Caco-2 (cell line): Measurements from ENCODE around the gene ACAA2. TPM values are rescaled to one million over a fixed set of nuclear protein-coding genes. Genes with fewer than 3 reads are reported as not detected.

Experiments used
- BruUV-seq: library from RNA; stranded (reverse); fragments of 400-500 nt; replicated peaks from 2 replicates; lab custom pipeline; 2021; lab: Mats Ljungman, UMichigan
- CTCF ChIA-PET: fragments of 300-600 bp; sonication (Branson Sonifier 250); formaldehyde crosslinking; loops from one replicate; lab custom pipeline; 2022; ENCODE audit warnings: antibody characterized with exemption; lab: Charles Lee
- POLR2A ChIA-PET: fragments of 300-600 bp; sonication (Branson Sonifier 250); formaldehyde crosslinking; loops from one replicate; lab custom pipeline; 2022; ENCODE audit warnings: antibody characterized with exemption; lab: Charles Lee
- DNase-seq, 2 experiments: peaks; one replicate each; pipeline versions ENCODE4 v3.0.0 to v3.0.0-alpha.2; 2020 to 2022
- H3K27me3 ChIP-seq: replicated peaks from 2 replicates; pipeline ENCODE4 v1.6.0; 2011; ENCODE audit warnings: low read length; ENCODE audit not compliant: control insufficient read depth, insufficient read depth
- H3K36me3 ChIP-seq: 2 replicates; pipeline ENCODE4 v1.5.1; 2011; ENCODE audit warnings: low read length; ENCODE audit not compliant: control insufficient read depth, insufficient read depth
- H3K4me1 ChIP-seq: fragments of 250-450 bp; sonication (Bioruptor Pico); 2 replicates; pipeline ENCODE4 v1.5.1; 2020; ENCODE audit warnings: mild to moderate bottlenecking
- H3K4me3 ChIP-seq: 2 replicates; pipeline ENCODE4 v1.5.1; 2011; ENCODE audit warnings: low read depth, mild to moderate bottlenecking, control low read depth, low read length
- H3K9me3 ChIP-seq: fragments of 250-450 bp; sonication (Bioruptor Pico); 2 replicates; pipeline ENCODE4 v1.5.1; 2020; ENCODE audit warnings: mild to moderate bottlenecking, moderate library complexity
- H3K27ac Mint-ChIP-seq: one replicate; pipeline ENCODE4 v1.8.0; 2022; ENCODE audit warnings: mixed read lengths; ENCODE audit not compliant: unreplicated experiment
- H3K27me3 Mint-ChIP-seq: one replicate; pipeline ENCODE4 v1.8.0; 2022; ENCODE audit warnings: mixed read lengths; ENCODE audit not compliant: insufficient read depth, unreplicated experiment
- H3K36me3 Mint-ChIP-seq: one replicate; pipeline ENCODE4 v1.8.0; 2022; ENCODE audit warnings: mild to moderate bottlenecking, mixed read lengths; ENCODE audit not compliant: insufficient read depth, unreplicated experiment
- H3K4me1 Mint-ChIP-seq: one replicate; pipeline ENCODE4 v1.8.0; 2022; ENCODE audit warnings: low read depth, mixed read lengths; ENCODE audit not compliant: unreplicated experiment
- H3K4me3 Mint-ChIP-seq: one replicate; pipeline ENCODE4 v1.8.0; 2022; ENCODE audit warnings: mild to moderate bottlenecking, moderate library complexity, mixed read lengths; ENCODE audit not compliant: unreplicated experiment
- H3K9me3 Mint-ChIP-seq: one replicate; pipeline ENCODE4 v1.8.0; 2022; ENCODE audit warnings: mixed read lengths; ENCODE audit not compliant: unreplicated experiment
- CTCF ChIP-seq, 2 experiments: fragments of 200-600 bp in 1 of 2; IDR thresholded peaks; 1 replicate in 1 of 2; 2 replicates in 1 of 2; pipeline versions ENCODE4 v1.5.1 to v1.8.0; 2011 to 2022; ENCODE audit warnings: antibody characterized with exemption in 1 of 2, control low read depth in 1 of 2, inconsistent platforms in 1 of 2, low read depth in 1 of 2, low read length in 1 of 2, mild to moderate bottlenecking in 1 of 2, moderate library complexity in 1 of 2; ENCODE audit not compliant: insufficient read depth in 1 of 2, severe bottlenecking in 1 of 2, unreplicated experiment in 1 of 2
- intact Hi-C: fragments of 100-400 bp; cut with micrococcal nuclease; formaldehyde crosslinking; loops from one replicate; pipeline ENCODE4 v1.10.0; 2022; ENCODE audit not compliant: unreplicated experiment
- total RNA-seq: library from RNA; stranded (reverse); gene quantifications from 2 replicates; pipeline ENCODE4 v1.2.3, GENCODE V29; 2022

ACAA2 gene
- total RNA-seq, 1 experiment from 2014 or later: 207 TPM

GRCh38 chr18:49756135-49756534, 57.2 kb downstream of the ACAA2 start:
- peak overlapping the region; percentile 26 for H3K27ac Mint-ChIP-seq
- DNase-seq: no peak
- intact Hi-C loops: no loop called here
- POLR2A ChIA-PET: no interaction called here
- H3K27me3 Mint-ChIP-seq: no peaks in the 10 kb centered on the region
- CTCF ChIA-PET: no interaction called here
- H3K9me3 Mint-ChIP-seq: peaks cover 8% of the 10 kb centered on the region
- H3K36me3 Mint-ChIP-seq: no peaks in the 10 kb centered on the region
- H3K4me1 Mint-ChIP-seq: no peaks in the 10 kb centered on the region
- Histone ChIP-seq H3K27me3 (no peaks in the 10 kb centered on the region), H3K9me3 (no peaks in the 10 kb centered on the region), H3K4me1 (no peaks in the 10 kb centered on the region), H3K4me3 (no peak overlapping the region), H3K36me3 (no peaks in the 10 kb centered on the region)
- no peak for TF ChIP-seq CTCF (IDR thresholded peaks at IDR 0.05; ENCODE audit: insufficient read depth in 1 of 2, low read depth in 1 of 2, low read length in 1 of 2, severe bottlenecking in 1 of 2, unreplicated experiment in 1 of 2)
- no peak overlapping the region for H3K4me3 Mint-ChIP-seq
- BruUV-seq: no TSS peak

GRCh38 chr18:49755489-49755888, 57.8 kb downstream of the ACAA2 start:
- H3K36me3 Mint-ChIP-seq: no peaks in the 10 kb centered on the region
- no peaks in the 10 kb centered on the region for H3K36me3 ChIP-seq
- no peak for DNase-seq
- no peak overlapping the region for H3K4me3 Mint-ChIP-seq
- H3K4me3 ChIP-seq: no peak overlapping the region
- H3K4me1 Mint-ChIP-seq: no peaks in the 10 kb centered on the region
- no peaks in the 10 kb centered on the region for H3K9me3 ChIP-seq
- no peaks in the 10 kb centered on the region for H3K4me1 ChIP-seq
- no peak for TF ChIP-seq CTCF (IDR thresholded peaks at IDR 0.05; ENCODE audit: insufficient read depth in 1 of 2, low read depth in 1 of 2, low read length in 1 of 2, severe bottlenecking in 1 of 2, unreplicated experiment in 1 of 2)
- no TSS peak for BruUV-seq
- no peaks in the 10 kb centered on the region for H3K27me3 Mint-ChIP-seq
- H3K27ac Mint-ChIP-seq: peak overlapping the region; percentile 26
- CTCF ChIA-PET: no interaction called here
- POLR2A ChIA-PET: no interaction called here
- intact Hi-C loops: no loop called here
- no peaks in the 10 kb centered on the region for H3K27me3 ChIP-seq
- H3K9me3 Mint-ChIP-seq: peaks cover 8% of the 10 kb centered on the region

- H3K27me3 ChIP-seq: no peaks in the 10 kb centered on the region
These were observed 58.5 kb downstream of the ACAA2 start for GRCh38 chr18:49754866-49755265.

More at GRCh38 chr18:49754866-49755265, 58.5 kb downstream of the ACAA2 start:
- no peaks in the 10 kb centered on the region for H3K27me3 Mint-ChIP-seq
- Histone ChIP-seq H3K4me3 (no peak overlapping the region), H3K9me3 (no peaks in the 10 kb centered on the region), H3K36me3 (no peaks in the 10 kb centered on the region), H3K4me1 (no peaks in the 10 kb centered on the region)
- POLR2A ChIA-PET: no interaction called here
- DNase-seq: no peak
- H3K27ac Mint-ChIP-seq: no peak overlapping the region
- TF ChIP-seq CTCF (IDR thresholded peaks at IDR 0.05; ENCODE audit: insufficient read depth in 1 of 2, low read depth in 1 of 2, low read length in 1 of 2, severe bottlenecking in 1 of 2, unreplicated experiment in 1 of 2): no peak
- CTCF ChIA-PET: no interaction called here
- H3K4me3 Mint-ChIP-seq: no peak overlapping the region
- BruUV-seq: no TSS peak
- intact Hi-C loops: no loop called here
- no peaks in the 10 kb centered on the region for H3K4me1 Mint-ChIP-seq
- no peaks in the 10 kb centered on the region for H3K36me3 Mint-ChIP-seq
- H3K9me3 Mint-ChIP-seq: peaks cover 8% of the 10 kb centered on the region
